Gastroesophageal sphincter (tissue), 2 donors: Measurements from ENCODE around the gene MGAT2.

ENCODE experiments used
- EP300 ChIP-seq: sonication (generic); formaldehyde crosslinking; IDR thresholded peaks from one replicate; pipeline ENCODE4 v1.6.1; 2017; ENCODE audit warnings: antibody characterized with exemption, mild to moderate bottlenecking
- POLR2A ChIP-seq, 2 donors: fragments of 450-650 bp; IDR thresholded peaks; one replicate each; pipeline ENCODE4 v1.6.1; 2017; ENCODE audit warnings: antibody characterized with exemption in 2 of 2, mild to moderate bottlenecking in 2 of 2, moderate library complexity in 1 of 2
- POLR2AphosphoS5 ChIP-seq: sonication (generic); formaldehyde crosslinking; IDR thresholded peaks from one replicate; pipeline ENCODE4 v1.6.1; 2017; ENCODE audit warnings: antibody characterized with exemption

- TF ChIP-seq POLR2A (IDR thresholded peaks at IDR 0.05) (no peak), EP300 (no peak), POLR2AphosphoS5 (no peak)
Measured at GRCh38 chr14:49659526-49660455, 39.2 kb downstream of the MGAT2 start.
